Tibial artery (tissue), 4 donors: ENCODE results near the gene PPP4R2.

ENCODE experiments used
- DNase-seq, 2 donors: peaks; one replicate each; pipeline ENCODE4 v3.0.0-alpha.2; 2019
- H3K27ac ChIP-seq, 2 donors: fragments of 200-600 bp; sonication (generic) in 1 of 2; 1 replicate in 1 of 2; 2 replicates in 1 of 2; pipeline ENCODE4 v1.5.1; 2018 to 2019; ENCODE audit warnings: mild to moderate bottlenecking in 1 of 2
- H3K27me3 ChIP-seq, 2 donors: fragments of 200-600 bp; sonication (generic) in 1 of 2; one replicate each; pipeline versions ENCODE4 v1.5.1 to v1.6.0; 2016 to 2019
- H3K36me3 ChIP-seq, 3 donors: fragments of 200-600 bp; sonication (generic) in 2 of 3; one replicate each; pipeline ENCODE4 v1.5.1; 2016 to 2019; ENCODE audit warnings: mild to moderate bottlenecking in 2 of 3
- H3K4me1 ChIP-seq, 4 donors: fragments of 200-600 bp; sonication (generic) in 2 of 4; 1 replicate in 3 of 4; 2 replicates in 1 of 4; pipeline ENCODE4 v1.5.1; 2016 to 2019
- H3K4me3 ChIP-seq, 2 donors: fragments of 200-600 bp; sonication (generic) in 1 of 2; 1 replicate in 1 of 2; 2 replicates in 1 of 2; pipeline ENCODE4 v1.5.1; 2018 to 2019; ENCODE audit warnings: mild to moderate bottlenecking in 2 of 2
- H3K9me3 ChIP-seq, 3 donors: fragments of 200-600 bp; sonication (generic) in 1 of 3; one replicate each; pipeline ENCODE4 v1.5.1; 2016 to 2019
- CTCF ChIP-seq, 2 experiments: fragments of 200-600 bp in 1 of 2; fragments of 450-650 bp in 1 of 2; IDR thresholded peaks; one replicate each; pipeline ENCODE4 v1.5.1; 2017 to 2019; ENCODE audit warnings: antibody characterized with exemption in 2 of 2, mild to moderate bottlenecking in 1 of 2, moderate library complexity in 1 of 2
- intact Hi-C: fragments of 100-400 bp; cut with DNase I; formaldehyde crosslinking; loops from one replicate; pipeline ENCODE4 v1.15.0; 2023; ENCODE audit warnings: low total_unique reads

PPP4R2 gene

DNA sequence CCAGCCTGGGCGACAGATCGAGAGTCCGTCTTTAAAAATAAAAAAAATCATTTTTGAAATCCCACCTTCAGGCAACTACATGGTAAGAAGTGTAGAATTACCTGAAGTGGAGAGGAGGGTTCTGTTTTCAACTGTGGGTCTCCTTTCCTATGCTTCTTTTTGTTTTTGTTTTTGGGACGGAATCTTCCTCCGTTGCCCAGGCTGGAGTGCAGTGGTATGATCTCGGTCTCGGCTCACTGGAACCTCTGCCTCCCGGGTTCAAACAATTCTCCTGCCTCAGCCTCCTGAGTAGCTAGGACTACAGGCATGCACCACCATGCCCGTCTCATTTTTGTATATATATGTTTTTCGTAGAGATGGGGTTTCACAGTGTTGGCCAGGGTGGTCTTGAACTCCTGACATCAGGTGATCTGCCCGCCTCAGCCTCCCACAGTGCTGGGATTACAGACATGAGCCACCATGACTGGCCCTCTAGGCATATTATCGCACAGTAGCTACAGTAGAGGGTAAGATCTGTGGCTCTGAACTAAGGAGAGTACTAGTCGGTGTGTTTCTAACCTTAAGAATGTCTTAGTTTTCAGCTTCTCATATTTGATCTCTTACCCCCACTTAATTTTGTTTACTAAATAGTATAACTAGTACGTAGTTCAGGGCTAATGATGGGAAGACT, 73.3 kb downstream of the PPP4R2 start:
- Histone ChIP-seq H3K27me3 (no peaks in the 10 kb centered on the region), H3K36me3 (peaks cover 7 to 13% (median 12%) of the 10 kb centered on the region in 3 donors), H3K27ac (no peak overlapping the region), H3K9me3 (no peaks in the 10 kb centered on the region), H3K4me3 (no peak overlapping the region), H3K4me1 (peaks cover 0 to 18% (median 10%) of the 10 kb centered on the region in 4 donors)
- no peak for TF ChIP-seq CTCF (IDR thresholded peaks at IDR 0.05)
- intact Hi-C loops = no loop called here
- DNase-seq = no peak

DNA sequence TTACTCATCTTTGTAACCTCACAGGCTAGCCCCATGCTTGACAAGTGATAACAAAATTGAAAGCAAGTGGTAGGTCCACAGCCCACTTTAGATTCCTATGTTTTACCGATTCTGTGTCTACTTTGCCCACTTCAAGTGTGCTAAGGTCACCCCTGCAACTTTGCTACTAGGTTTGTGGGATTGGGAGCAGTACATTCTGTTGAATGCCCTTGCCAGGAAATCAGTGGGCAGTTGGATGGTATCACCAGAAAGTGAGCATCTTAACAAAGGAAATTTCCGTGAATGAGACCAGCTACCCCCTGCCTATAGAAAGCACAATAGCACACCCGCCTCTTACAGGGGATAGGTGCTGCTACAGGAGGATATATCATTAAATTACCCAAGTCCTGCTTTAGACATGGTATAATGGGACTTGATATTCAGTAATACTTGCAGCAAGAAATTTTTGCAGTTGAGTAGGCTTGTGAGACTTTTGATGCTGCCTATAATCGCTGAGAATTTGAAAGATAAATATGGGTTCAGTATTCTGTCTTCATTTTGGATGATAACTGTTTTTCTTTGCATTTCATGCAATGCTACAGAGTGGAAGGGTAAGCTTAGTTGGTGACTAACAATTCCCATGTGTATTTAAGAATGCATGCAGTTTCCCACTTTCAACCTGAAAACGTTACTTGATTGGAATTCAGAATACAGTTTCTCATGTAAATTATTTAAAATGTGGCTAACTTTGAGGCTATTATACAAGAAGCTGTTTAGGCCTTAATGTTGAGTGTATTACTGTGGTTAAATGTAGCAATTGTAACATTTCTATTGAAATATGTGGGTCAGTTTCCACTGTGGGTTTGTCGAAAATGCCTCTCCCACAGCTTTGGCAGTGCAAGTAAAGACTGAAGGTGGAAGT, 74.3 kb downstream of the PPP4R2 start:
- H3K36me3 ChIP-seq = peaks cover 0 to 6% (median 4%) of the 10 kb centered on the region in 3 donors
- no peak overlapping the region for H3K27ac ChIP-seq
- H3K9me3 ChIP-seq = no peaks in the 10 kb centered on the region
- no peak for TF ChIP-seq CTCF (IDR thresholded peaks at IDR 0.05)
- H3K4me1 ChIP-seq = peaks cover 0 to 18% (median 10%) of the 10 kb centered on the region in 4 donors
- DNase-seq = no peak
- H3K27me3 ChIP-seq = no peaks in the 10 kb centered on the region
- intact Hi-C loops = no loop called here
- no peak overlapping the region for H3K4me3 ChIP-seq

DNA sequence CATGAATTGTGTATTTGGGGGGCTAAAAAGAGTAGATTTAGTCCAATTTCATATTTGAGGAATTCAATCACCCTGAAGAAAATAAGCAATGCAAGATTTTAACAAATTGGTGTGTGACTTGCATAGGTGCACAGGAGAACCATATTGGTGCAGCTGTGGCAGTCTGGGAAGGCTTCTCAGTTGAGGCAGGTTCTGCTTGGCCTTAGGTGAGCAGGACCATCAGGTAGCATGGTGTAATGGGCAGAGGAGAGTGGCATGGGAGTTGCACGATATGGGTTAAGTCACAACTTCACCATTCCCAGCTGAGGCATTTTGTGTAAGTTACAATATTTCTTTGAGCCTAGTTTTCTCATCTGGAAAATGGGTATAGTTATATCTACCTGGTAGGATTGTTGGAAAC, 75.3 kb downstream of the PPP4R2 start:
- Histone ChIP-seq H3K4me3 (no peak overlapping the region), H3K9me3 (no peaks in the 10 kb centered on the region), H3K36me3 (peaks cover 0 to 6% (median 3%) of the 10 kb centered on the region in 3 donors), H3K27me3 (no peaks in the 10 kb centered on the region), H3K27ac (no peak overlapping the region), H3K4me1 (peaks cover 0 to 18% (median 10%) of the 10 kb centered on the region in 4 donors)
- DNase-seq = no peak
- TF ChIP-seq CTCF (IDR thresholded peaks at IDR 0.05) = no peak
- intact Hi-C loops = no loop called here

DNA sequence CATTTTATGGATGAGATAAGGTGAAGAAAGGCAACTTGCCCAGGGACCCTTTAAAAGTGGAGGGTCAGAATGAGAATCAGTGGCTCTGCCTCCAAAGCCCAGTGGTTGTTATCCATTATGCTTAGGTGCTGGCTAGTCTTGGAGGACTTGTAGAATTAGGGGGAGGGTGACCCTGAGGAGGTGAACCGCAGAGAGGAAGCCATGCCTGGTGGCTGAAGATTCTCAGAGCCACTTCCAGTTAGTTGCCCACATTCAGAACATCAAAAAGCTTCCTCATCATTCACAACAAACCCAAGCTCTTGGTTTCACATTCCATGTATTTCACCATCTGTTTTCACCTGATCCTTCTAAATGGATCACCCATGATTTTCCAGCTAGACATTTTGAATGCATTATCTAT, 76.0 kb downstream of the PPP4R2 start:
- no peak for DNase-seq
- H3K4me1 ChIP-seq = peaks cover 0 to 18% (median 10%) of the 10 kb centered on the region in 4 donors
- H3K36me3 ChIP-seq = peaks cover 0 to 6% (median 0%) of the 10 kb centered on the region in 3 donors
- no peak for TF ChIP-seq CTCF (IDR thresholded peaks at IDR 0.05)
- no peaks in the 10 kb centered on the region for H3K27me3 ChIP-seq
- no peak overlapping the region for H3K4me3 ChIP-seq
- no peaks in the 10 kb centered on the region for H3K9me3 ChIP-seq
- no peak overlapping the region for H3K27ac ChIP-seq
- intact Hi-C loops = no loop called here

DNA sequence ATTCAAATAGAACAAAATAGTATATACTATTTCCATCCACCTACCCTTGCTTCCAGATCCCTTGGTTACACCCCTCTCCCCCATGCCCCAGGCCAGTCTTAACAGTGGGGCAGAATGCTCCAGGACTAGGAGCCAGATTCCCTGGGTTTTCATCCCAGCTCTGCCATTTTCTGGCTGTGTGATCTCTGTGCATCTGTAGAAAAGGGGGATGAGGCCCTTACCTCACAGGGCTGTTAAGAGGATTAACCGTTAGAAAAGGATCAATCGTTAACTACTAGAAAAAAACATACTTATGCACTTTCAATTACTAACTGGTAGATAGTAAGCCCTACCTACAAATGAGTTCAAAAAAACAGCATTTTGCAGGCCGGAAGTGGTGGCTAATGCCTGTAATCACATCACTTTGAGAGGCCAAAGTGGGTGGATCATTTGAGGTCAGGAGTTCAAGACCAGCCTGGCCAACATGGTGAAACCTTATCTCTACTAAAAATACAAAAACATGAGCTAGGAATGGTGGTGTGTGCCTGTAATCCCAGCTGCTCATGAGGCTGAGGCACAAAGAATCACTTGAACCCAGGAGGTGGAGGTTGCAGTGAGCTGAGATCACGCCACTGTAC, 76.6 kb downstream of the PPP4R2 start:
- no peak overlapping the region for H3K4me3 ChIP-seq
- H3K9me3 ChIP-seq = no peaks in the 10 kb centered on the region
- intact Hi-C loops = no loop called here
- no peak for DNase-seq
- peaks cover 0 to 6% (median 0%) of the 10 kb centered on the region in 3 donors for H3K36me3 ChIP-seq
- no peak for TF ChIP-seq CTCF (IDR thresholded peaks at IDR 0.05)
- H3K27me3 ChIP-seq = no peaks in the 10 kb centered on the region
- no peak overlapping the region for H3K27ac ChIP-seq
- H3K4me1 ChIP-seq = peaks cover 0 to 18% (median 10%) of the 10 kb centered on the region in 4 donors
